HEK293 (cell line): ENCODE measurements around the gene PFKL.

Experiments
- CTCF ChIA-PET: fragments of 350-600 bp; formaldehyde crosslinking; extraction: SDS; loops from one replicate; lab custom pipeline; 2021; ENCODE audit warnings: antibody characterized with exemption; lab: Yijun Ruan, JAX
- POLR2A ChIA-PET: fragments of 300-600 bp; formaldehyde crosslinking; extraction: SDS; loops from one replicate; lab custom pipeline; 2020; ENCODE audit warnings: antibody characterized with exemption, inconsistent platforms; lab: Yijun Ruan, JAX
- H3K27ac ChIP-seq: fragments of 200-500 bp; sonication (Bioruptor generic); 2 replicates; pipeline ENCODE4 v1.5.1; 2014; ENCODE audit warnings: low read depth, low read length, control low read depth, inconsistent platforms; ENCODE audit errors: extremely low read depth
- H3K36me3 ChIP-seq, 2 experiments: fragments of 200-500 bp in 1 of 2; sonication (Bioruptor generic) in 1 of 2; 1 replicate in 1 of 2; 2 replicates in 1 of 2; pipeline ENCODE4 v1.5.1; 2014 to 2017; ENCODE audit warnings: inconsistent platforms in 2 of 2, low read length in 2 of 2; ENCODE audit not compliant: control insufficient read depth in 2 of 2, insufficient read depth in 1 of 2
- H3K4me1 ChIP-seq: fragments of 200-500 bp; sonication (Bioruptor generic); 2 replicates; pipeline ENCODE4 v1.5.1; 2014; ENCODE audit warnings: mild to moderate bottlenecking, low read length, inconsistent platforms; ENCODE audit not compliant: control insufficient read depth, insufficient read depth
- H3K4me3 ChIP-seq: 2 replicates; pipeline ENCODE4 v1.5.1; 2011; ENCODE audit warnings: low read depth, mild to moderate bottlenecking, control low read depth, low read length, moderate library complexity
- H3K9me3 ChIP-seq: fragments of 200-500 bp; sonication (Bioruptor generic); 2 replicates; pipeline ENCODE4 v1.5.1; 2014; ENCODE audit warnings: low read depth, low read length, inconsistent platforms; ENCODE audit not compliant: control insufficient read depth, insufficient read depth
- BCL11B ChIP-seq: fragments of 450-650 bp; formaldehyde crosslinking; IDR thresholded peaks from 2 replicates; pipeline ENCODE4 v1.5.1; 2016; ENCODE audit warnings: low read depth, missing biosample characterization, missing genetic modification characterization
- FEZF1 ChIP-seq: fragments of 450-650 bp; formaldehyde crosslinking; IDR thresholded peaks from 2 replicates; pipeline ENCODE4 v1.5.1; 2016; ENCODE audit warnings: missing biosample characterization, missing genetic modification characterization
- YY2 ChIP-seq: fragments of 450-650 bp; formaldehyde crosslinking; IDR thresholded peaks from 2 replicates; pipeline ENCODE4 v1.5.1; 2016; ENCODE audit warnings: missing biosample characterization, missing genetic modification characterization
- ZNF350 ChIP-seq: fragments of 450-650 bp; formaldehyde crosslinking; IDR thresholded peaks from 2 replicates; pipeline ENCODE4 v1.5.0; 2017; ENCODE audit warnings: missing biosample characterization, mild to moderate bottlenecking, missing genetic modification characterization
- ZNF37A ChIP-seq: fragments of 450-650 bp; IDR thresholded peaks from 2 replicates; pipeline ENCODE4 v1.5.1; 2018; ENCODE audit warnings: missing biosample characterization, missing genetic modification characterization
- ZNF423 ChIP-seq: fragments of 450-650 bp; formaldehyde crosslinking; IDR thresholded peaks from 2 replicates; pipeline ENCODE4 v1.5.1; 2016; ENCODE audit warnings: missing biosample characterization, missing genetic modification characterization
- ZNF433 ChIP-seq: fragments of 450-650 bp; formaldehyde crosslinking; IDR thresholded peaks from 2 replicates; pipeline ENCODE4 v1.5.1; 2016; ENCODE audit warnings: missing biosample characterization, missing genetic modification characterization, low read depth
- ZNF530 ChIP-seq: fragments of 450-650 bp; formaldehyde crosslinking; IDR thresholded peaks from 2 replicates; pipeline ENCODE4 v1.5.1; 2016; ENCODE audit warnings: low read depth, missing biosample characterization, missing genetic modification characterization
- ZNF629 ChIP-seq: fragments of 450-650 bp; formaldehyde crosslinking; IDR thresholded peaks from 2 replicates; pipeline ENCODE4 v1.5.1; 2017; ENCODE audit warnings: missing biosample characterization, missing genetic modification characterization
- ZNF658 ChIP-seq: fragments of 450-650 bp; formaldehyde crosslinking; IDR thresholded peaks from 2 replicates; pipeline ENCODE4; 2016; ENCODE audit warnings: missing biosample characterization, missing genetic modification characterization
- ZNF660 ChIP-seq: fragments of 450-650 bp; IDR thresholded peaks from 2 replicates; pipeline ENCODE4 v1.5.1; 2018; ENCODE audit warnings: missing biosample characterization, mild to moderate bottlenecking, missing genetic modification characterization
- ZNF701 ChIP-seq: fragments of 450-650 bp; formaldehyde crosslinking; IDR thresholded peaks from 2 replicates; pipeline ENCODE4 v1.5.1; 2016; ENCODE audit warnings: missing biosample characterization, missing genetic modification characterization
- ZNF707 ChIP-seq: fragments of 450-650 bp; formaldehyde crosslinking; IDR thresholded peaks from 2 replicates; pipeline ENCODE4 v1.5.1; 2016; ENCODE audit warnings: missing biosample characterization, missing genetic modification characterization
- ZNF768 ChIP-seq: fragments of 450-650 bp; formaldehyde crosslinking; IDR thresholded peaks from 2 replicates; pipeline ENCODE4 v1.5.1; 2018; ENCODE audit warnings: missing biosample characterization, mild to moderate bottlenecking, missing genetic modification characterization
- ZNF837 ChIP-seq: fragments of 450-650 bp; formaldehyde crosslinking; IDR thresholded peaks from 2 replicates; pipeline ENCODE4 v1.5.1; 2016; ENCODE audit warnings: missing biosample characterization, missing genetic modification characterization
- ZXDB ChIP-seq: fragments of 450-650 bp; formaldehyde crosslinking; IDR thresholded peaks from 2 replicates; pipeline ENCODE4 v1.5.1; 2016; ENCODE audit warnings: missing biosample characterization, missing genetic modification characterization
- TF ChIP-seq, protein P1 (sequence below): fragments of 450-650 bp; formaldehyde crosslinking; IDR thresholded peaks from 2 replicates; pipeline ENCODE4 v1.5.1; 2016; ENCODE audit warnings: missing biosample characterization, missing genetic modification characterization, borderline replicate concordance
- TF ChIP-seq, protein P2 (sequence below): fragments of 450-650 bp; formaldehyde crosslinking; conservative IDR thresholded peaks from 2 replicates; pipeline ENCODE4 v1.5.1; 2016; ENCODE audit warnings: low read depth, missing biosample characterization, missing genetic modification characterization
- TF ChIP-seq, protein P3 (sequence below): fragments of 450-650 bp; formaldehyde crosslinking; IDR thresholded peaks from 2 replicates; pipeline ENCODE4 v1.5.1; 2016; ENCODE audit warnings: missing biosample characterization, missing genetic modification characterization
- TF ChIP-seq, protein P4 (sequence below): fragments of 450-650 bp; formaldehyde crosslinking; IDR thresholded peaks from 2 replicates; pipeline ENCODE4 v1.5.1; 2016; ENCODE audit warnings: missing biosample characterization, missing genetic modification characterization

PFKL gene

DNA sequence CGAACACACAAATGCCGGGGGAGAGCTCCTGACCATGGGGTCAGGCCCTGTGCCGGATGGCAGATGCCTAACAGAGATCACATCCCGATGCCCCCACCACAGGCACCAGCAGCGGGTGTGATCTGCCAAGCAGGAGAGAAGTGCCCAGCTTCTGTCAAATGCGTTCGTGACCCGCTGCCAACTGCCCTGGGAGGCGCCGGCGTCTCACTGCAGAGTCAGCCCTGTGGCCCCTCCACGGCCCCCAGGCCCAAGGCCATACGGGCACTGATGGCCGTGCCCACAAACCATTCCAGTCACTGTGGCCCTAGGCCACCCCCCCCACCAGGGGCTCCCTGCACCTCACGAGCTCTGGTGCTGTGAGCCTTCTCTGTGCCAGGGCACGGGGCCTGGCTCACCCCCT lies 31.4 kb downstream of the PFKL start:
- Histone ChIP-seq H3K27ac (no peak overlapping the region), H3K9me3 (no peaks in the 10 kb centered on the region)
- CTCF ChIA-PET: no interaction called here

DNA sequence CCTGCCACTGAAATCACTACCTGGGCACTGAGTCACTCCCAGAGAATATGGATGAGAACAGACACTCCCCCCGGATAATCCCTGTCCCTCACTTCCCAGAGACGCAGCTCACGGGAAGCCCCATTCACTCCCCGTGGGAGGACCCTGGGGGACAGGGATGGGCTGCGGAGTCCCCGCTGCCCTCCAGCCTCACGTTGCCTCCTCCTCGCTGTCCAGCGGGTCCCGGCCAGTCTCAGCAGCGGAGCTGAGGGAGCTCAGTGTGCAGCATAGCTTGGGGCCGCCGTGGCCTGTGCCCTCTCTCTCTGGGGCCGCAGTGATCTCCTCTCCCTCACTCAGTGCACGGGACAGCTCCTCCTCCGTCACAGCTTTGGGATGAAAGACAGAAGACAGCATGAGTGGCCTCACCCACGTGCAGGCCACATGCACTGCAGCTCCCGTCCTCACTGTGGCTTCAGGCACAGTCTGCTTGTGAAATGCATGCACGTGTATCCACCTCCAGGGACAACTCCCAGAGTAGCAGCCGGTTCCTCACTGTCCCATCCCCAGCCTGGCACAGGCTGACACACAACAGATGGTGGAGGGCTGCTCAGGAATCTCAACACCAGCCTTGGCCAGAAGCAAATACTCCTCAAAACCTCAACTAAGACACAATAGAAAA lies 31.9 kb downstream of the PFKL start:
- ChIA-PET POLR2A (no interaction called here), CTCF (no interaction called here)
- Histone ChIP-seq H3K4me1 (no peaks in the 10 kb centered on the region), H3K4me3 (no peak overlapping the region), H3K9me3 (no peaks in the 10 kb centered on the region), H3K36me3 (peaks cover 0 to 14% of the 10 kb centered on the region in 2 experiments; a peak in 1 of 3 replicates), H3K27ac (no peak overlapping the region)
- TF ChIP-seq, protein P1, sequence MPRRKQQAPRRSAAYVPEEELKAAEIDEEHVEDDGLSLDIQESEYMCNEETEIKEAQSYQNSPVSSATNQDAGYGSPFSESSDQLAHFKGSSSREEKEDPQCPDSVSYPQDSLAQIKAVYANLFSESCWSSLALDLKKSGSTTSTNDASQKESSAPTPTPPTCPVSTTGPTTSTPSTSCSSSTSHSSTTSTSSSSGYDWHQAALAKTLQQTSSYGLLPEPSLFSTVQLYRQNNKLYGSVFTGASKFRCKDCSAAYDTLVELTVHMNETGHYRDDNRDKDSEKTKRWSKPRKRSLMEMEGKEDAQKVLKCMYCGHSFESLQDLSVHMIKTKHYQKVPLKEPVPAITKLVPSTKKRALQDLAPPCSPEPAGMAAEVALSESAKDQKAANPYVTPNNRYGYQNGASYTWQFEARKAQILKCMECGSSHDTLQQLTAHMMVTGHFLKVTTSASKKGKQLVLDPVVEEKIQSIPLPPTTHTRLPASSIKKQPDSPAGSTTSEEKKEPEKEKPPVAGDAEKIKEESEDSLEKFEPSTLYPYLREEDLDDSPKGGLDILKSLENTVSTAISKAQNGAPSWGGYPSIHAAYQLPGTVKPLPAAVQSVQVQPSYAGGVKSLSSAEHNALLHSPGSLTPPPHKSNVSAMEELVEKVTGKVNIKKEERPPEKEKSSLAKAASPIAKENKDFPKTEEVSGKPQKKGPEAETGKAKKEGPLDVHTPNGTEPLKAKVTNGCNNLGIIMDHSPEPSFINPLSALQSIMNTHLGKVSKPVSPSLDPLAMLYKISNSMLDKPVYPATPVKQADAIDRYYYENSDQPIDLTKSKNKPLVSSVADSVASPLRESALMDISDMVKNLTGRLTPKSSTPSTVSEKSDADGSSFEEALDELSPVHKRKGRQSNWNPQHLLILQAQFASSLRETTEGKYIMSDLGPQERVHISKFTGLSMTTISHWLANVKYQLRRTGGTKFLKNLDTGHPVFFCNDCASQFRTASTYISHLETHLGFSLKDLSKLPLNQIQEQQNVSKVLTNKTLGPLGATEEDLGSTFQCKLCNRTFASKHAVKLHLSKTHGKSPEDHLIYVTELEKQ (tag by site-specific recombination): no peak
- 0 out of 2 replicates have a peak, but pooled peaks have one; percentile 34 for TF ChIP-seq ZNF837 (tag by site-specific recombination)

More for the DNA sequence above, 31.4 kb downstream of the PFKL start:
- Histone ChIP-seq H3K4me3 (no peak overlapping the region), H3K4me1 (no peaks in the 10 kb centered on the region), H3K36me3 (peaks cover 0 to 16% of the 10 kb centered on the region in 2 experiments; a peak in 1 of 3 replicates)
- TF ChIP-seq ZNF37A: no peak
- no peak for TF ChIP-seq BCL11B
- TF ChIP-seq ZNF701 (tag by site-specific recombination): no peak
- TF ChIP-seq ZNF629 (tag by site-specific recombination): no peak
- TF ChIP-seq ZNF423: no peak
- no peak for TF ChIP-seq FEZF1 (tag by site-specific recombination)
- TF ChIP-seq ZNF658 (tag by site-specific recombination): no peak
- no peak for TF ChIP-seq ZNF660
- no peak for TF ChIP-seq ZXDB (tag by site-specific recombination)
- TF ChIP-seq ZNF768 (tag by site-specific recombination): no peak
- TF ChIP-seq ZNF707 (tag by site-specific recombination): no peak
- TF ChIP-seq YY2 (tag by site-specific recombination): no peak
- TF ChIP-seq ZNF350 (tag by site-specific recombination): no peak
- TF ChIP-seq, protein P2, sequence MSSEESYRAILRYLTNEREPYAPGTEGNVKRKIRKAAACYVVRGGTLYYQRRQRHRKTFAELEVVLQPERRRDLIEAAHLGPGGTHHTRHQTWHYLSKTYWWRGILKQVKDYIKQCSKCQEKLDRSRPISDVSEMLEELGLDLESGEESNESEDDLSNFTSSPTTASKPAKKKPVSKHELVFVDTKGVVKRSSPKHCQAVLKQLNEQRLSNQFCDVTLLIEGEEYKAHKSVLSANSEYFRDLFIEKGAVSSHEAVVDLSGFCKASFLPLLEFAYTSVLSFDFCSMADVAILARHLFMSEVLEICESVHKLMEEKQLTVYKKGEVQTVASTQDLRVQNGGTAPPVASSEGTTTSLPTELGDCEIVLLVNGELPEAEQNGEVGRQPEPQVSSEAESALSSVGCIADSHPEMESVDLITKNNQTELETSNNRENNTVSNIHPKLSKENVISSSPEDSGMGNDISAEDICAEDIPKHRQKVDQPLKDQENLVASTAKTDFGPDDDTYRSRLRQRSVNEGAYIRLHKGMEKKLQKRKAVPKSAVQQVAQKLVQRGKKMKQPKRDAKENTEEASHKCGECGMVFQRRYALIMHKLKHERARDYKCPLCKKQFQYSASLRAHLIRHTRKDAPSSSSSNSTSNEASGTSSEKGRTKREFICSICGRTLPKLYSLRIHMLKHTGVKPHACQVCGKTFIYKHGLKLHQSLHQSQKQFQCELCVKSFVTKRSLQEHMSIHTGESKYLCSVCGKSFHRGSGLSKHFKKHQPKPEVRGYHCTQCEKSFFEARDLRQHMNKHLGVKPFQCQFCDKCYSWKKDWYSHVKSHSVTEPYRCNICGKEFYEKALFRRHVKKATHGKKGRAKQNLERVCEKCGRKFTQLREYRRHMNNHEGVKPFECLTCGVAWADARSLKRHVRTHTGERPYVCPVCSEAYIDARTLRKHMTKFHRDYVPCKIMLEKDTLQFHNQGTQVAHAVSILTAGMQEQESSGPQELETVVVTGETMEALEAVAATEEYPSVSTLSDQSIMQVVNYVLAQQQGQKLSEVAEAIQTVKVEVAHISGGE (tag by site-specific recombination): no peak
- TF ChIP-seq, protein P3, sequence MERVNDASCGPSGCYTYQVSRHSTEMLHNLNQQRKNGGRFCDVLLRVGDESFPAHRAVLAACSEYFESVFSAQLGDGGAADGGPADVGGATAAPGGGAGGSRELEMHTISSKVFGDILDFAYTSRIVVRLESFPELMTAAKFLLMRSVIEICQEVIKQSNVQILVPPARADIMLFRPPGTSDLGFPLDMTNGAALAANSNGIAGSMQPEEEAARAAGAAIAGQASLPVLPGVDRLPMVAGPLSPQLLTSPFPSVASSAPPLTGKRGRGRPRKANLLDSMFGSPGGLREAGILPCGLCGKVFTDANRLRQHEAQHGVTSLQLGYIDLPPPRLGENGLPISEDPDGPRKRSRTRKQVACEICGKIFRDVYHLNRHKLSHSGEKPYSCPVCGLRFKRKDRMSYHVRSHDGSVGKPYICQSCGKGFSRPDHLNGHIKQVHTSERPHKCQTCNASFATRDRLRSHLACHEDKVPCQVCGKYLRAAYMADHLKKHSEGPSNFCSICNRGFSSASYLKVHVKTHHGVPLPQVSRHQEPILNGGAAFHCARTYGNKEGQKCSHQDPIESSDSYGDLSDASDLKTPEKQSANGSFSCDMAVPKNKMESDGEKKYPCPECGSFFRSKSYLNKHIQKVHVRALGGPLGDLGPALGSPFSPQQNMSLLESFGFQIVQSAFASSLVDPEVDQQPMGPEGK (tag by site-specific recombination): no peak
- no peak for TF ChIP-seq ZNF530
- TF ChIP-seq, protein P4, sequence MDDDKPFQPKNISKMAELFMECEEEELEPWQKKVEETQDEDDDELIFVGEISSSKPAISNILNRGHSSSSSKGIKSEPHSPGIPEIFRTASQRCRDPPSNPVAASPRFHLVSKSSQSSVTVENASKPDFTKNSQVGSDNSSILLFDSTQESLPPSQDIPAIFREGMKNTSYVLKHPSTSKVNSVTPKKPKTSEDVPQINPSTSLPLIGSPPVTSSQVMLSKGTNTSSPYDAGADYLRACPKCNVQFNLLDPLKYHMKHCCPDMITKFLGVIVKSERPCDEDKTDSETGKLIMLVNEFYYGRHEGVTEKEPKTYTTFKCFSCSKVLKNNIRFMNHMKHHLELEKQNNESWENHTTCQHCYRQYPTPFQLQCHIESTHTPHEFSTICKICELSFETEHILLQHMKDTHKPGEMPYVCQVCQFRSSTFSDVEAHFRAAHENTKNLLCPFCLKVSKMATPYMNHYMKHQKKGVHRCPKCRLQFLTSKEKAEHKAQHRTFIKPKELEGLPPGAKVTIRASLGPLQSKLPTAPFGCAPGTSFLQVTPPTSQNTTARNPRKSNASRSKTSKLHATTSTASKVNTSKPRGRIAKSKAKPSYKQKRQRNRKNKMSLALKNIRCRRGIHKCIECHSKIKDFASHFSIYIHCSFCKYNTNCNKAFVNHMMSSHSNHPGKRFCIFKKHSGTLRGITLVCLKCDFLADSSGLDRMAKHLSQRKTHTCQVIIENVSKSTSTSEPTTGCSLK (tag by site-specific recombination): no peak
- TF ChIP-seq ZNF433 (tag by site-specific recombination): no peak
- POLR2A ChIA-PET: no interaction called here
